SK-N-DZ (cell line): ENCODE results near the gene CCDC88B.
"Not testable (repeated sequence)": the region's sequence is repeated elsewhere in the genome, so short reads cannot be mapped to it uniquely, and the experiment has no call there.

Experiments used
- DNase-seq: peaks from one replicate; pipeline ENCODE4 v3.0.0-alpha.2; 2015; ENCODE audit warnings: low spot score

CCDC88B gene

GRCh38 chr11:64320556-64320955 lies 19.4 kb upstream of the CCDC88B start:
- DNase-seq = no peak

DNA sequence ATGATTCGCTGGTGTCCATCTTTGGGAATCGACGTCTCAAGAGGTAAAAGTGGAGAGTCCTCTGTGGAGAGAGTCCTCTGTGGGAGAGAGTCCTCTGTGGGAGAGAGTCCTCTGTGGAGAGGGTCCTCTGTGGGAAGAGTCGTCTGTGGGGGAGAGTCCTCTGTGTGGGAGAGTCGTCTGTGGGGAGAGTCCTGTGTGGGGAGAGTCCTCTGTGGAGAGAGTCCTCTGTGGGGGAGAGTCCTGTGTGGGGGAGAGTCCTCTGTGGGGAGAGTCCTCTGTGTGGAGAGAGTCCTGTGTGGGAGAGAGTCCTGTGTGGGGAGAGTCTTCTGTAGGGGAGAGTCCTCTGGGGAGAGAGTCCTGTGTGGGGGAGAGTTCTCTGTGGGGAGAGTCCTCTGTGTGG lies 19.0 kb upstream of the CCDC88B start:
- no peak for DNase-seq

DNA sequence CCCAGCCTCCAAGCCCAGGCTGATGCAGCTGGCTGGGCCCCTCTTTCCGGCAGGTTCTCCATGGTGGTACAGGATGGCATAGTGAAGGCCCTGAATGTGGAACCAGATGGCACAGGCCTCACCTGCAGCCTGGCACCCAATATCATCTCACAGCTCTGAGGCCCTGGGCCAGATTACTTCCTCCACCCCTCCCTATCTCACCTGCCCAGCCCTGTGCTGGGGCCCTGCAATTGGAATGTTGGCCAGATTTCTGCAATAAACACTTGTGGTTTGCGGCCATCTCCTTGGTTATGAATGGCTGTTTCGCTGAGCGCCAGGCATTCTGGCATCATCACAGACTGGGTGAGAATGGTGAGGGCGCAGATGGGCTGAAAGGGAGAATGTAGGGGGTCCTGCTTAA lies 18.5 kb upstream of the CCDC88B start:
- no peak for DNase-seq

DNA sequence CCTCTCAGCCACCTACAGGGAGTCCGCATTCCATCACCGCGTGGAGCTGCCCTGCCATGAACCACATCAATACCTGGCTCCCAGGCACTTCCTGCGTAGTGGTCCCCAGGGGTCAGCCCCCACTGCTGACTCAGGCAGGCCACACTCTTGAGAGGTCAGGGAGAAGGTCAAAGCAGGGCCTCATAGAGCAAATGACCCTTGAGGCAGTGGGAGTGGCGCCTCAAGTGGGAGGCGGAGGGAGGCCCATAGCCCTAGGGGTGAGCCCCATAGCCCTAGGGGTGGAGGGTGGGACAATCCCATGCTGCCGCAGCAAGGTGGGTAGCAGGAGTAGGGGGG lies 17.1 kb upstream of the CCDC88B start:
- no peak for DNase-seq

- DNase-seq = no peak
Measured at GRCh38 chr11:64323373-64323772, 16.6 kb upstream of the CCDC88B start.

GRCh38 chr11:64323984-64324383 lies 16.0 kb upstream of the CCDC88B start:
- DNase-seq = not testable (repeated sequence)

DNA sequence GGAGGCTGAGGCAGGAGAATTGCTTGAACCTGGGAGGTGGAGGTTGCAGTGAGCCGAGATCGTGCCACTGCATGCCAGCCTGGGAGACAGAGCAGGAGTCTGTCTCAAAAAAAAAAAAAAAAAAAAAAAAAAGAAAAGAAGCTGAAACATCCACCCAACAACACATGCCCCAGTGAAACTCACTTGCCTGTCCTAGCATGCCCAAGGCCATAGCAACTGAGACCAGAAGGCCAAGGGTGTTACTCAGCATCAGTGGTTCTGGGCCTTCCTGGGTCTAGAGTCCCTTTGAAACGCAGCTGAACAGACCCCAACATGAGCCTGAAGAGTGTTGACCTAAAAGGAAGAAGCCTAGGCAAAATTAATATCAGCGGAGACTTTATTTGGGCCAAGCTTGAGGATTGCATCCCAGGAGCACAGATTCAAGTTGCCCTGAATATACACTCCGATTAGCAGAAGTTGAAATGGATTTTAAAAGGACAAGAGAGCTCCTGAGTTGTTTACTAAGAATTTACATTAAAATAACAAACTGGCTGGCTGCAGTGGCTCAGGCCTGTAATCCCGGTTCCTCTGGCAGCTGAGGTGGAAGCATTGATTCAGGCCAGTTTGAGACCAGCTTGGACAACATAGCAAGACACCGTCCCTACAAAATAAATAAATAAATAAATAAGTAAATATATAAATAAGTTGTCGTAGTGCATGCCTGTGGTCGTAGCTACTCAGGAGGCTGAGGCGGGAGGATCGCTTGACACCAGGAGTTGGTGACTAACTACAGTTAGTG lies 15.1 kb upstream of the CCDC88B start:
- DNase-seq = no peak

DNA sequence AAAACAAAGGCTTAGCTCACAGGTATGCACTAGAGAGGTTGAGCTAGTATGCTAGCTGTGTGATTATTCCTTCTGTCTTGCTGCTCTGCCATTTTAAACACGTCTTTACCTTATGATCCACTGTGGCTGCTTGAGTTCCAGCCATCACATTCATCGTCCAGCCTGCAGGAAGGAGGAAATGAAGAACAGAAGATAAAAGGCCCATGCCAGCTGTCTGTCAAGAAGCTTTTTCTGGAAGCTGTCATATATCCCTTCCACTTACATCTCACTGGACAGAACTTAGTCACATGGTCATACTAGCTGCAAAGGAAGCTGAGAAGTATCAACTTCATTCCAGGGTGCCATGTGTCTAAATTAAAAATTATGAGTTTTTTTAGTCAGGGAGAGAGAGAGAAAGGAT lies 12.6 kb upstream of the CCDC88B start:
- no peak for DNase-seq

- no peak for DNase-seq
Measured at GRCh38 chr11:64327993-64328392, 12.0 kb upstream of the CCDC88B start.

GRCh38 chr11:64330888-64331287 lies 9.1 kb upstream of the CCDC88B start:
- DNase-seq = no peak

GRCh38 chr11:64331569-64332371 lies 8.2 kb upstream of the CCDC88B start:
- peak; percentile 53 for DNase-seq

DNA sequence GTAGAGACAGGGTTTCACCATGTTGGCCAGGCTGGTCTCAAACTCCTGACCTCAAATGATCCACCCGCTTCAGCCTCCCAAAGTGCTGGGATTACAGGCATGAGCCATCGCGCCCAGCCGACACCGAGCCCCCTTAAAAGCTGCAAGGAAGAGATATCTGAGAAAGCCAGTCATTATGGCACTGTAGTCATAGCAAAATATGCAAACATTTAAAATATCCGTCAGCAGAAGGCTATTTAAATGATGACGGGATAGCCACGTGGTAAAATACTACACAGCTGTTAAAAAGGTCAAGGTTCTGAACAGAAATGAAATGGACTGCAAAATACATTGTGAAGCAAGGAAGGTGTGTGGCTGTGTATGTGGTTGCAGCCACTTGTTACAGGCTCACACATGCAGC lies 6.4 kb upstream of the CCDC88B start:
- no peak for DNase-seq

DNA sequence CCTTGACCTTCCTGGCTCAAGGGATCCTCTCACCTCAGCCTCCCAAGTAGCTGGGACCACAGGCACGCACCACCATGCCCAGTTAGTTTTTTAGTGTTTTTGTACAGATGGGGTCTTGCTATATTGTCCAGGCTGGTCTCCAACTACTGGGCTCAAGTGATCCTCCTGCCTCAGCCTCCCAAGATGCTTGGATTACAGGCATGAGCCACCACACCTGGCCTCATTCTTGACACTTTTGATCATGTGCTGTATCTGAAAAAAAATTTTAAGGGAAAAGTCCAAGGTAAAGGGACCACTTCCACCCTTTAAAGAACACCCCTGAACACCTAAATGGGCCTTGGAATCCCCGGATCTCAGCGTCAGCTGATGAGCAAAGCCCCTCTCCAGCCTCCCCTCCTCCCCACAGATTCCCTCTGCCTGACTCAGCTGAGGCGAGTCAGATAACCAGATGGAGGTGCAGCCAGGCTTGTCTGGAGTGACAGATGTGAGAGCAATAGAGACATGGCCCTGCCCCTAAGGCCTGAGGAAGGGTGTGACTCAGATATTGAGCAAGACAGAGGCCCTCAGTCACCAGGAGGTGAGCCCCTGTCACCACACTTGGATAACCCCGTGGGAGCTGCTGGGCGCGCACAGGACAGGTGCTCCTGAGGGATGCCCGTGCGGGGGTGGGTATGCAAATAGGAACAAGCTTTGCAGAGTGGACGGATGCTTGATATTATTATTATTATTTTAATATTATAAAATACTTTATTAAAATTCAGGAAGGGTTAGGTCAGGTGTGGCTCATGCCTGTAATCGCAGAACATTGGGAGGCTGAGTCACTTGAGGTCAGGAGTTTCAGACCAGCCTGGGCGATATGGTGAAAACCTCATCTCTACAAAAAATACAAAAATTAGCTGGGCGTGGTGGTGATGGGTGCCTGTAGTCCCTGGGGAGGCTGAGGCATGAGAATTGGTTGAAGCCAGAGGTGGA lies 5.0 kb upstream of the CCDC88B start:
- peak; percentile 79 for DNase-seq

- DNase-seq = no peak
Measured at GRCh38 chr11:64337538-64338249, 2.3 kb upstream of the CCDC88B start.

DNA sequence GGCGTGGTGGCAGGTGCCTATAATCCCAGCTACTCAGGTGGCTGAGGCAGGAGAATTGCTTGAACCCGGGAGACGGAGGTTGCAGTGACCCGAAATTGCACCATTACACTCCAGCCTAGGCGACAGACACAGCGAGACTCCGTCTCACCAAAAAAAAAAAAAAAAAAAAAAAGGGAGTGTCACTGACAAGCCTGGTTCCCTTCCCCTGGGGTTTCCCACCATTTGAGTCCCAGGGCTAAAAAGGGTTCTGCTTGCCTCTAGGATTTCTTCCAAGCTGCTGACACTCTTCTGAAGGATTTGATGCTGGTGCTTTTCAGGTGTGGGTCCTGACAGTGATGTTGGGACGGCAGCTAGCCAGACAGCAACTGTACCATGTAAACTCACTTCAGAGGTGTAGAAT lies 1.3 kb upstream of the CCDC88B start:
- DNase-seq = no peak

DNA sequence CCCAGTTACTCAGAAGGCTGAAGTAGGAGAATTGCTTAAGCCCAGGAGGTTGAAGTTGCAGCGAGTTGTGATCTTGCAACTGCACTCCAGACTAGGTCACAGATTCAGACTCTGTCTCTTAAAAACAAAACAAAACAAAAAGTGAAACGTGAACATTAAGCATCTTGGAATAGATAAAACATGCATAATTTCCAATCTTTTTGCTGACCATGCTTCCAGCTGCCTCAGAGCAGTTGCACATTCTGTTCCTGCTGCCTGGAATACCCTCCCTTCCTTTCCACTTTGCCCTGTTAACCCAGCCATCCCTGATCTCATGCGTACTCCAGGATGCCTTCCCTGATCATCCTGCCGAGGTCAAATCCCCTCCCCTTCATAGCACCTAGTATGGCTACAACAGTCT lies 718 bp upstream of the CCDC88B start:
- no peak for DNase-seq

DNA sequence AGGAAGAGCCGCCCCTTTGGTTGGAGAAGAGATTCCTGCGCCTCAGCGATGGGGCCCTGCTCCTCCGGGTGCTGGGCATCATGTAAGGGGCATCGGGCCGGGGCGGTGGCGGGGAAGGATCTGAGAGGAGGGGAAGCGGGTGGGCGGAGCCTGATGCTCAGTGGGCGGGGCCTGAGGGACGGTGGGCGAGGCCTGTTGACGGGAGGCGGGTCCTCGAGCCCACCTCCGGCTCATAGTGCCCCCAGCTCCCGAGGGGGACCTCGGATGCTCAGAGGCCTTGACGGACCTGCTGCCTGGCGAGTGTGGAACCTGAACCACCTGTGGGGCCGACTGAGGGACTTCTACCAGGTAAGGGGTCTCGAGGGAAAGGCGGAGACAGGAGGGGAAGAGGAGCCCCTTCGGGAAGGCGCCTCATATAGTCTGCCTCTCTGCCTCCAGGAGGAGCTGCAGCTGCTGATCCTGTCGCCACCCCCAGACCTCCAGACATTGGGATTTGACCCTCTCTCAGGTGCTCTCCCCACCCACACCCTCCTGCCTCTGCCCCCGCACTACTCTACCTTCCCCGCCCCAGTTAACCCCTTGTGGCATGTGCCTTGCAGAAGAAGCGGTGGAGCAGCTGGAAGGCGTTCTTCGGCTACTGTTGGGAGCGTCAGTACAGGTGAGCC lies 799 bp downstream of the CCDC88B start:
- DNase-seq = peak; percentile 55

- DNase-seq = no peak
Measured at GRCh38 chr11:64341429-64341828, 1.4 kb downstream of the CCDC88B start.

DNA sequence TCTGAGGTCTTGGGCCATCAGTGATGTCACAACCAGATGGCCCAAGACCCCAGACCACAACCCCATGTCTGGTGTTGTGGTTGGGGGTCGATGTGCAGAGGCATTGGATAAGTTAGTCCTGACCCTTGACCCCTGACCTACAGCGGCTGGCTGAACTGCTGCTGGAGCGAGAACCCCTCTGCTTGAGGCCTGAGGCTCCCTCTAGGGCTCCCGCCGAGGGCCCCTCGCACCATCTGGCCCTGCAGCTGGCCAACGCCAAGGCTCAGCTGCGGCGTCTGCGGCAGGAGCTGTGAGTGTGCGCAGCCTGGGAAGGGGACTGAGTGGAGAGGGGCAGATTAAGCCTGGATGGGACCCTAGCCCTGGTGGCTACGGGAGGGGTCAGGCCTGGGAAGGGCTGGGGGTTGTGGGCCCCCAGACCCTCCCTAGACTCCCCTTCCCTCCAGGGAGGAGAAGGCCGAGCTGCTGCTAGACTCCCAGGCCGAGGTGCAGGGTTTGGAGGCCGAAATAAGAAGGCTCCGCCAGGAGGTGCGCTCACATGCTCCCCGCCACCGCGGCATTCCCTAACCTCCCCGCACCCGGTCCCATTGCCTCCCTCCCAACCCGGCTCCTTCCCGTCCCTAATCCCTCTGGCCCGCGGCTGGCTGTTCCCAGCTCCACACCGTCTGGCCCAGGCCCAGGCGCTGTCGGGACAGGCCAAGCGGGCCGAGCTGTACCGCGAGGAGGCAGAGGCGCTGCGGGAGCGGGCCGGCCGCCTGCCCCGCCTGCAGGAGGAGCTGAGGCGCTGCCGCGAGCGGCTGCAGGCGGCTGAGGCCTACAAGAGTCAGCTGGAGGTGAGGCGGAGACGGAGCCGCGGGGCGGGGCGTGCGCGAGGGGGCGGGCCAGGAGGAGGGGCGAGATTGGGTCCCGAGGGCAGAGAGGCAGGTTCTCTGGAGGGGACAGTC lies 2.1 kb downstream of the CCDC88B start:
- peak; percentile 84 for DNase-seq
